Stimulated activated naive CD8-positive, alpha-beta T cell treated with anti-CD3 and anti-CD28 coated beads, Interleukin-15, Interleukin-2, amounts not matched to agents 100 ng/mL and 50 ng/mL, for 24 hours (primary cell): ENCODE results near the gene CCDC12.

Experiments
- H3K27ac Mint-ChIP-seq: one replicate; pipeline ENCODE4 v1.8.0; 2021; ENCODE audit warnings: mild to moderate bottlenecking, mixed read lengths
- H3K27me3 Mint-ChIP-seq: one replicate; pipeline ENCODE4 v1.8.0; 2021; ENCODE audit warnings: mixed read lengths
- H3K36me3 Mint-ChIP-seq: one replicate; pipeline ENCODE4 v1.8.0; 2021; ENCODE audit warnings: low read depth, mixed read lengths
- H3K4me1 Mint-ChIP-seq: one replicate; pipeline ENCODE4 v1.8.0; 2021; ENCODE audit warnings: low read depth, mixed read lengths
- H3K4me3 Mint-ChIP-seq: one replicate; pipeline ENCODE4 v1.8.0; 2021; ENCODE audit warnings: mild to moderate bottlenecking, mixed read lengths
- H3K9me3 Mint-ChIP-seq: one replicate; pipeline ENCODE4 v1.8.0; 2021; ENCODE audit warnings: mixed read lengths

Gene CCDC12

GRCh38 chr3:46981932-46982471, 5.5 kb upstream of the CCDC12 start:
- Mint-ChIP-seq H3K27me3 (no peaks in the 10 kb centered on the region), H3K9me3 (no peaks in the 10 kb centered on the region), H3K4me3 (peak overlapping the region; percentile 43), H3K36me3 (peaks cover 5% of the 10 kb centered on the region), H3K27ac (no peak overlapping the region), H3K4me1 (peaks cover 68% of the 10 kb centered on the region)

DNA sequence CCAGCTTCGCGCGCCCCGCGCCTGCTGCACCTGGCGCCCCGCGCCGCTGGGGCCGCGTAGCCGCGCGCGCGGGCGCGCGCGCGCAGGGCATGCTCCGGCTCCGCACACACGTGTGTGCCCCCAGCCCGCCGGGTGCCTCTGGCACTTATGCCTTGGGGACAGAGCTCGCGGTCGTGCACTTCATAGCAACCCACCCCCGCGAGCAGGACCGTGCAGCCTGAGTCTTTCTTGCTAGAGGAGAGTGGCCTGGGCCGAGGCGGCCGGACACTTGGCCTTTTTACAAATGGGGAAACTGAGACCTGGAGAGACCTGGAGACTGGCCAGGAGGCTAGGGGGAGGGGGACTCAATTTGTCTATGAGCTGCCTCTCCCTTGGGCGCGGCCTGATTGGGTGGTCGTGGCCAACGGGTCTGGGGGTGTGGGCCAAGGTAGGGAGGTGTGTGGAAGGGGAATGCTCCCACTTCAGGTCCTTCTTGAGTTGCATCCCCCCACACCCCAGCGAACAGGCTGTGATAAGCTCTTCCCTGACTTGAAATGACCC, 3.5 kb upstream of the CCDC12 start:
- H3K27me3 Mint-ChIP-seq: peaks cover 3% of the 10 kb centered on the region
- H3K36me3 Mint-ChIP-seq: peaks cover 14% of the 10 kb centered on the region
- no peaks in the 10 kb centered on the region for H3K9me3 Mint-ChIP-seq
- H3K27ac Mint-ChIP-seq: peak overlapping the region; percentile 76
- peaks cover 63% of the 10 kb centered on the region for H3K4me1 Mint-ChIP-seq
- peak overlapping the region; percentile 86 for H3K4me3 Mint-ChIP-seq

GRCh38 chr3:46978985-46979944, 2.7 kb upstream of the CCDC12 start, which contains the start of gene NBEAL2:
Gene NBEAL2 (plus strand): TSS chr3:46979666. CDS start chr3:46979862, 196 bp downstream.
- H3K27me3 Mint-ChIP-seq: peaks cover 3% of the 10 kb centered on the region
- peak within 1 kb of the TSS; percentile 86 for H3K4me3 Mint-ChIP-seq
- H3K27ac Mint-ChIP-seq: peak within 1 kb of the TSS; percentile 82
- H3K9me3 Mint-ChIP-seq: no peaks in the 10 kb centered on the region
- peaks cover 63% of the 10 kb centered on the region for H3K4me1 Mint-ChIP-seq
- H3K36me3 Mint-ChIP-seq: peaks cover 16% of the 10 kb centered on the region

GRCh38 chr3:46978381-46978780, 1.8 kb upstream of the CCDC12 start:
- no peaks in the 10 kb centered on the region for H3K9me3 Mint-ChIP-seq
- H3K36me3 Mint-ChIP-seq: peaks cover 23% of the 10 kb centered on the region
- H3K4me1 Mint-ChIP-seq: peaks cover 66% of the 10 kb centered on the region
- peaks cover 3% of the 10 kb centered on the region for H3K27me3 Mint-ChIP-seq
- peak overlapping the region; percentile 100 for H3K4me3 Mint-ChIP-seq
- H3K27ac Mint-ChIP-seq: peak overlapping the region; percentile 82

- H3K27me3 Mint-ChIP-seq: peaks cover 3% of the 10 kb centered on the region
- peaks cover 25% of the 10 kb centered on the region for H3K36me3 Mint-ChIP-seq
- peaks cover 71% of the 10 kb centered on the region for H3K4me1 Mint-ChIP-seq
- H3K4me3 Mint-ChIP-seq: peak overlapping the region; percentile 100
- H3K27ac Mint-ChIP-seq: peak overlapping the region; percentile 100
- no peaks in the 10 kb centered on the region for H3K9me3 Mint-ChIP-seq
Measured at GRCh38 chr3:46977811-46978195, 1.3 kb upstream of the CCDC12 start.

DNA sequence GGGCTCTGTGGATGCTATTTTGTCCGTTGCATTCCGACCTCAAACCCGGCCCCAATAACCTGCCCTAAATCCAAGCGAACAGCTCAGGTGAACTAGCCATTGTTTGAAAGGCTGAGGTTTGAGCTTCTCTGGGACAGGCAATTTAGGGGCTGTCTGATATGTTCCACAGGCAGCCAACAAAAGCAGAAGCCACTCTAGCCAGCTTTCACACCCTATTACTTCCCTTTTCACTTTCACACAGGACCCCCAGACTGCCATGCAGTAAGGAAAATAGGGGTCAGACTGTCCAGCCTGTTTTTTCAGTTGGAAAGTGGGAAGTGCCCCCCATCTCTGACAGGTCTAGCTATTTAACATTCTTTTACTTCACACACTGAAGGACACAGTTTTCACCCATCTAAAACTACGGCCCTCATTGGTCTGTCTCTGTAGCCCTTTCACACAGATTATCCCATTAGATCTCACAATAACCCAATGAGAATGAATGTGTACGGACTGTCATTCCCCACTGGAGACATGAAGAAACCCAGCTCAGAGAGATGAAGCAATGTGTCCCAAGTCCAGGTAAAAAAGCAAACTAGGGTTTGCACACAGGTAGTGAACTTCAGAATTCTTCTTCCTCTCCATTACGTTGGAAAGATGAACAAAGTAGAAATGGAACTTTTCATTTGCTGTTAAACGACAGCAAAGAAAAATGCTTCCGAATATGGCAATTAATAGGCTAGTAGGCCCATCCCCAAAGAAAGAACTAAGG, 1.9 kb downstream of the CCDC12 start:
- peak overlapping the region; percentile 100 for H3K4me3 Mint-ChIP-seq
- H3K36me3 Mint-ChIP-seq: peaks cover 48% of the 10 kb centered on the region
- peak overlapping the region; percentile 68 for H3K27ac Mint-ChIP-seq
- no peaks in the 10 kb centered on the region for H3K9me3 Mint-ChIP-seq
- H3K4me1 Mint-ChIP-seq: peaks cover 85% of the 10 kb centered on the region
- H3K27me3 Mint-ChIP-seq: peaks cover 3% of the 10 kb centered on the region

- Mint-ChIP-seq H3K36me3 (peaks cover 57% of the 10 kb centered on the region), H3K4me1 (peaks cover 92% of the 10 kb centered on the region), H3K27me3 (peaks cover 3% of the 10 kb centered on the region), H3K27ac (peak overlapping the region; percentile 87), H3K4me3 (peak overlapping the region; percentile 57), H3K9me3 (no peaks in the 10 kb centered on the region)
Measured at GRCh38 chr3:46972396-46972795, 4.1 kb downstream of the CCDC12 start.

- Mint-ChIP-seq H3K36me3 (peaks cover 63% of the 10 kb centered on the region), H3K4me1 (peaks cover 92% of the 10 kb centered on the region), H3K27ac (peak overlapping the region; percentile 87), H3K9me3 (no peaks in the 10 kb centered on the region), H3K4me3 (peak overlapping the region; percentile 57), H3K27me3 (peaks cover 3% of the 10 kb centered on the region)
Measured at GRCh38 chr3:46971742-46972141, 4.8 kb downstream of the CCDC12 start.

DNA sequence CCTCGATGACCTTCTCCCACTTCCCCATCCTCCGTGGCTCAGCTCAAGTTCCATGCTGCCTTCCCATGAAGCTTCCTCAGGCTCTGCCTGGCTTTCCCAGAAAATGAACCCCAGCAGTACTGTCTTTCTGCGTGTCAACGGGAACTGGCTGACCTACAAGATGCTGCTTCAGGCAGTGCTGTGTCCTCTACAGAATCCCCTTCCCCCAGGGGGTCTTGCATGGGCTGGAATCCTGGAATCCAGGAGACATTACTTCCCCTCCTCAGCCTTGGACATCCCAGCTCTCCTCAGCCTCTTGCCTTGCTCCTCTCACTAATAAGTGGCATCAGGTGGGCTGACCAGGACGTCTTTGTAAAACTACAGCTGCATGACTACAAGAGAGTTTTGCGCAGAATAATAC, 5.4 kb downstream of the CCDC12 start:
- Mint-ChIP-seq H3K9me3 (no peaks in the 10 kb centered on the region), H3K4me3 (peak overlapping the region; percentile 57), H3K4me1 (peaks cover 92% of the 10 kb centered on the region), H3K27me3 (no peaks in the 10 kb centered on the region), H3K27ac (peak overlapping the region; percentile 87), H3K36me3 (peaks cover 58% of the 10 kb centered on the region)

- H3K36me3 Mint-ChIP-seq: peaks cover 61% of the 10 kb centered on the region
- no peaks in the 10 kb centered on the region for H3K27me3 Mint-ChIP-seq
- H3K27ac Mint-ChIP-seq: peak overlapping the region; percentile 87
- no peaks in the 10 kb centered on the region for H3K9me3 Mint-ChIP-seq
- no peak overlapping the region for H3K4me3 Mint-ChIP-seq
- H3K4me1 Mint-ChIP-seq: peaks cover 96% of the 10 kb centered on the region
Measured at GRCh38 chr3:46970391-46971091, 6.0 kb downstream of the CCDC12 start.

DNA sequence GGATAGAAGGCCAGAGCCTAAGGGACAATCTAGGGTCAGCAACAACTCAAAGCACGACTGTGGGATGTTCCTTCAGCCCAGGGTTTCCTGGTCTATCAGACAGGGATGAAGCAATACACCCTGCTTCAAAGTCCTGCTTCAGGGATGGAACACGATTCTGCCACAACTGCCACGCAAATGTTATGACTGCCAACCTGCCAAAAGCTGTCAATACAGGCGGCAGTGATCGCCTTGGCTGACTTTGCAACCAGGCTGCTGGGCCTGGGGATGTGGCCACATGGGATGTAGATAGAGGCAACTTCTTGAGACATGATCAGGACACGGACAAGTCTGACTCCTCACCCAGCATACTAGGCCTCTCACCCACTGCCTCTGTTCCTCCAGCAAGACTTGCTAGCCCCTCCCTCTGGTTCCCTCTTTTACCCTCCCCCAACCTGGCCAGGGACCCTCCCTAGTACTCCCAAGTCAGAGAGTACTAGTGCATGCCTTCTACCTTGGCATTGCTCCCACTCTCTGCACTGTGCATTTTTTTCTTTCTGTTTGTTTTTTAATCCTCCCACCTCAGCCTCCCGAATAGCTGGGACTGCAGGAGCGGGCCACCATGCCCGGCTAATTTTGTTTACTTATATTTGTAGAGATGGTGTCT, 7.6 kb downstream of the CCDC12 start:
- H3K9me3 Mint-ChIP-seq: no peaks in the 10 kb centered on the region
- H3K36me3 Mint-ChIP-seq: peaks cover 57% of the 10 kb centered on the region
- H3K27ac Mint-ChIP-seq: peak overlapping the region; percentile 21
- H3K4me1 Mint-ChIP-seq: peaks cover 93% of the 10 kb centered on the region
- no peak overlapping the region for H3K4me3 Mint-ChIP-seq
- H3K27me3 Mint-ChIP-seq: no peaks in the 10 kb centered on the region

GRCh38 chr3:46966811-46967210, 9.7 kb downstream of the CCDC12 start:
- Mint-ChIP-seq H3K4me1 (peaks cover 89% of the 10 kb centered on the region), H3K4me3 (no peak overlapping the region), H3K27me3 (no peaks in the 10 kb centered on the region), H3K9me3 (no peaks in the 10 kb centered on the region), H3K36me3 (peaks cover 58% of the 10 kb centered on the region), H3K27ac (peak overlapping the region; percentile 72)

DNA sequence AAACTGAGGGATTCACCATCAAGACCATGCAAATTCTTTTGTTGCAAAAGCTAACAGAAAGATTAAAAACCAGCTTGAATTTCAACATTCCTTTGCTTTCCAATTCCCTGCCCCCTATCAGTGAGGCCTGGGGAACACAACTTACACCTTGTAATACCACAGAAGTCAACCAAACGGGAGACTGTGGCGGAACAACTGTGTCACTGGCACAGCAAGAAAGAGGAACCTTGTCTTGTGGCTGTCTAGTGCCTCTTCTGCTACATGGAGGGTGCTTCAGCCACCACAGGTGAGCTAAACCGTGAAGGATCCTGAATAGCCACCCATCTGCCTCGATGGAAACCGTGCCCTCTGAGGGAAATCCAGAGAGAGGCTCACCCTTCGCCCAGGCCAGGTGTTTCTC, 11.4 kb downstream of the CCDC12 start:
- Mint-ChIP-seq H3K36me3 (peaks cover 56% of the 10 kb centered on the region), H3K27me3 (no peaks in the 10 kb centered on the region), H3K4me1 (peaks cover 89% of the 10 kb centered on the region), H3K27ac (peak overlapping the region; percentile 80), H3K9me3 (no peaks in the 10 kb centered on the region), H3K4me3 (peak overlapping the region; percentile 39)
